Activated CD8-positive, alpha-beta memory T cell treated with anti-CD3 and anti-CD28 coated beads for 48 hours (primary cell): ENCODE data around the gene CT47A1.
"Not testable (repeated sequence)": the region's sequence is repeated elsewhere in the genome, so short reads cannot be mapped to it uniquely, and the experiment has no call there.

Experiments used
- DNase-seq, 3 experiments: peaks; one replicate each; pipeline ENCODE4 v3.0.0-alpha.2; 2020; ENCODE audit warnings: low read depth in 2 of 3, low spot score in 2 of 3

The CT47A1 gene

DNA sequence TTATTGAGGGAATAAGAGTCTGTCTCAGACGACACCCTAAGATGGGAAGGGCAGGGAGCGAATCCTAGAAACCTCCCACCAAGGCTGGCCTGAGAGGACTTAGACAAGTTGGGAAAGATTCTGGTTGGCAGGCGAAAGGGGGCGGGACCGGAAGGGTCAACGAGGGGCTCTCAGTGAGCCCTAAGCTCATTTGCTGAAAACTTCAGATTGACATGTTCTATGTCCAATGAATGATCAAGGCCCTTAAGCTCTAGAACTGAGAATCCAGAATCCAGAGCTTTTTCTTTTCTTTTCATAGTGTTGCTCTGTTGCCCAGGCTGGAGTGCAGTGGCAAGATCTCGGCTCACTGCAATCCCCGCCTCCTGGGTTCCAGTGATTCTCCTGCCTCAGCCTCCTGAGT is at the start of gene CT47A1:
CT47A1 (minus strand) TSS at position 101 of the 400 bp plus-strand sequence. CDS start 231 bp downstream, outside the sequence.
- DNase-seq, result not testable (repeated sequence)

- no peak for DNase-seq
Observed at GRCh38 chrX:121032531-121032930, 47.0 kb upstream of the CT47A1 start.

GRCh38 chrX:121030083-121030482 is 44.5 kb upstream of the CT47A1 start:
- DNase-seq, result no peak

DNA sequence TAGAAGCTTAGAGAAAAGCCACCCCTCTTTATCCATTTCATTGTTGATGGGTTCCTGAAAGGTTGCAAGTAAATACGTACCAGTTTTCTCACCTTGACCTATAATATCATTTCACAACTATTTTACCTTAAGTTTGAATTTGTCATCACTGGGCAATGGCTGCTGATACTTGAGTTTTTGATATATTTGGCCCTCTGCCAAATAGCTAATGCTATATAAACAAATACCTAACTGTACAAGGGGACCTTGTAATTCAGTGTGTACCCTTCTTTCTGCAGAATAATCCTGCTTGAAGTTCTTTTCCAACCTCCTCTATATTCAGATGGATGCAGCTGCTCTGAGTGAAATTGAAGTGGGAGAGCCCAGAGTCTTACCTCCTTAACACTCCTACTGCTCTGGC is 42.9 kb upstream of the CT47A1 start:
- DNase-seq, result no peak

DNA sequence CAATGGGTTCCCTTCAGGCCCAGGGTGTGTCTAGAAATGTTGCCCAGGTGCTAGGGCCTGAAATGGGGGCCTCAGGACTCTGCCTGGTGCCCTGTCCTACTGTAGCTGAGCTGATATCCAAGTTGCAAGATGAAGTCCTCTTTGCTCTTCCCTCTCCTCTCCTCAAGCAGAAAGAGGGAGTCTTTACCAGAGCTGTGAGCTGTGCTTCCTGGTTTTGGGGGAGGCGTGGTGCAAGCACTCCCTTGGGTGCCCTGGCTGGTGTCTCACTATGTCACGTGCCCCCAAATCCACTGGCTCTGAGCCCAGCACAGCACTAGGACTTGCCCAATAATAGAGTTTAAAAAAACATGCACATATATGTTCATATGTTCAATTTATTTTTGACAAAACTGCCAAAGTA is 29.3 kb upstream of the CT47A1 start:
- DNase-seq, result no peak

GRCh38 chrX:121013897-121014455 is 28.4 kb upstream of the CT47A1 start:
- DNase-seq, result no peak

DNA sequence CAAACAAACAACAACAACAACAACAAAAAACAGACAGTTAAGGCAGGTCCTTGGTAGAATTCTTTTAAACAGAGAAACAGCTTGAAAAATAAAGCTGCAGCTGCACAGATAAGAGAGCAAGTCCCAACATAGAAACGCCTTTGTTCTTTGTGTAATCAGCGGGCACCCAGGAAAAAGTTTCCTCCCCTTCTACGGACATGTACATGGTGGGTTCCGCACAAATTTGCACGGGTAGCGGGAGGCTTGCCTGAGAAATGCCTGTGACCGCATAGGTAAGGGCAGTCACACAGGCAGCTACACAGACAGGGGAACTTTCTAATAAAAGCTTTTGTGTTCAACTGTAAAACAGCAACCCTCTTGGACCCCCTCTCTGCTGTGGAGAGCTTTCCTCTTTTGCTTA is 25.7 kb upstream of the CT47A1 start:
- DNase-seq, result no peak

- no peak for DNase-seq
Observed at GRCh38 chrX:121010218-121010617, 24.7 kb upstream of the CT47A1 start.

DNA sequence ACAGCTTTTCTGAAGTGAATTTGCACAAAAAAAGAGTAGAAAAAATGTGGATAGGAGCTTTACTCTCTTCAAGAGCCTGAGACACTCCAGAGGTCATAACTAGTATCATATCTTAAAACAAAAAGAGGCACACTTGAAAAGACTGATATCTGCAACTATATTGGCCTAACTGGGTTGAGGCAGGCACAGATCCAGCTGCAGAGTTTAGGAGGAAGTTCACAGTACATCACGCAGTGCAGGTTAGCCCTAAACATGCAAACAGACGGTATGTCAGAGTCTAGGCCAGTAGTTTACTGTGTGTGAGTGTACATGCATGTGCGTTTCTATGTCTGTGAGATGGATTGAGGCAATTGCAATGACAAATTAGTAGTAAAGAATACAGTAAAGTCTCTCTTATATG is 24.2 kb upstream of the CT47A1 start:
- no peak for DNase-seq

DNA sequence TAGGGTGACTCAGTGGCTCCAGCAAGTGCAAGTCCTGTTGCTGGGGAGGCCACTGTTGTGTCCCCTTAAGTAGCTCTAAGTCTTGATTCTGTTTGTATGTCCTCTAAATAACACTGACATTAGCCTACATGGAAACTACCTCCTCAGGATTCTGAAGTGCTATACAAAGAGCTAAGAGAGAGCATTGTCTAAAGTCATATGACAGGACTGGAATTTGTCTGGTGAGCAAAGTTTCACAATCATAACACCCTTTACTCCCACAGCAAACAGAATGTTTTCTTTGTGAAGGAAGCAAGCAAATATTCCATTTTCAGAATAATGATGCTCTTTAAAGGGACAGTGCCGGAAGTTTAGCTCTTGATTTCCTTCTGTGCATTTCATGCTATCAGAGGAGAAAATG is 23.4 kb upstream of the CT47A1 start:
- DNase-seq, result no peak

GRCh38 chrX:121000589-121000988 is 15.0 kb upstream of the CT47A1 start:
- DNase-seq, result no peak

DNA sequence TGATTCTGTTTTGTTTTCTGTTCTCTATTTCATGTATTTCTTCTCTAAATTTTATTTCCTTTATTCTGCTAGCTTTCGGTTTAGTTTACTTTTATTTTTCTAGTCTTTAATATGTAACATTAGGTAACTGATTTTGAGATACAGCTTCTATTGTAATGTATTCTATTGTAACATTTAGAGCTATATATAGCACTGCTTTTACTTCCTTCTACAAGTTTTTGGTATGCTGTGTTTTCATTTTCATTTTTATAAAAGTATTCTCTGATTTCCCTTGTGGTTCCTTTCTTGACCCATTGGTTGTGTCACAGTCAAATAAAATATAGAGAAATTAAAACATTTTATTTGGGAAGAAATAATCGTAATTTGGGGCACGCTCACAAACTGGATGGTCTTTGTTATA is 13.9 kb upstream of the CT47A1 start:
- no peak for DNase-seq

DNA sequence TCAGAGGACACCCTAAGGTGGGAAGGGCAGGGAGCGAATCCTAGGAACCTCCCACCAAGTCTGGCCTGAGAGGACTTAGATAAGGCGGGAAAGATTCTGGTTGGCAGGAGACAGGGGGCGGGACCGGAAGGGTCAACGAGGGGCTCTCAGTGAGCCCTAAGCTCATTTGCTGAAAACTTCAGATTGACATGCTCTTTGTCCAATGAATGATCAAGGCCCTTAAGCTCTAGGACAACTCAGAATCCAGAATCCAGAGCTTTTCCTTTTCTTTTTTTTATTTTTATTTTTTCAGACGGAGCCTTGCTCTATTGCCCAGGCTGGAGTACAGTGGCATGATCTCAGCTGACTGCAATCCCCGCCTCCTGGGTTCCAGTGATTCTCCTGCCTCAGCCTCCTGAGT is 29.1 kb downstream of the CT47A1 start, which contains the start of gene CT47A7:
CT47A7 (minus strand) TSS at position 101 of the 400 bp plus-strand sequence. CDS start 255 bp downstream, outside the sequence.
- DNase-seq, result not testable (repeated sequence)
